Measurements from ENCODE around the gene TMEM185B. TPM values are rescaled to one million over a fixed set of nuclear protein-coding genes. Genes with fewer than 3 reads are reported as not detected.

Gene TMEM185B
- total RNA-seq, 2 experiments from 2014 or later: 16.7 to 17.2 TPM

- Mint-ChIP-seq H3K9me3 (peaks cover 4% of the 10 kb centered on the region), H3K27ac (no peak overlapping the region), H3K36me3 (ENCODE audit: low read depth) (no peaks in the 10 kb centered on the region), H3K4me3 (no peak overlapping the region), H3K4me1 (ENCODE audit: low read depth) (peaks cover 1% of the 10 kb centered on the region), H3K27me3 (peaks cover 6% of the 10 kb centered on the region)
- ChIA-PET POLR2A (interaction anchor here (1.3 to 2.0 kb wide), 2 partner anchors 11 to 14 kb away, joined by 5 to 7 read pairs; no protein-coding TSS in a partner anchor), CTCF (no interaction called here)
- TF ChIP-seq CTCF (IDR thresholded peaks at IDR 0.05): no peak
- no peak for ATAC-seq
- intact Hi-C loops (cut with micrococcal nuclease): no loop called here
- no peak for DNase-seq
Measured at GRCh38 chr2:120243875-120244553, 20.8 kb upstream of the TMEM185B start.

GRCh38 chr2:120243211-120243610 is 20.0 kb upstream of the TMEM185B start:
- DNase-seq: no peak
- Mint-ChIP-seq H3K36me3 (ENCODE audit: low read depth) (no peaks in the 10 kb centered on the region), H3K9me3 (peaks cover 4% of the 10 kb centered on the region), H3K27ac (no peak overlapping the region), H3K4me3 (no peak overlapping the region), H3K4me1 (ENCODE audit: low read depth) (peaks cover 3% of the 10 kb centered on the region), H3K27me3 (peaks cover 6% of the 10 kb centered on the region)
- TF ChIP-seq CTCF (IDR thresholded peaks at IDR 0.05): no peak
- CTCF ChIA-PET: interaction anchor here (1.2 kb wide), 1 partner anchor 9 kb away, joined by 4 read pairs; no protein-coding TSS in a partner anchor
- no peak for ATAC-seq
- POLR2A ChIA-PET: interaction anchor here (1.2 kb wide), 1 partner anchor 9 kb away, joined by 3 read pairs; no protein-coding TSS in a partner anchor
- intact Hi-C loops (cut with micrococcal nuclease): no loop called here

GRCh38 chr2:120241684-120242083 is 18.5 kb upstream of the TMEM185B start:
- no peaks in the 10 kb centered on the region for H3K36me3 Mint-ChIP-seq (ENCODE audit: low read depth)
- H3K4me3 Mint-ChIP-seq: no peak overlapping the region
- DNase-seq: no peak
- CTCF ChIA-PET: no interaction called here
- H3K27me3 Mint-ChIP-seq: peaks cover 4% of the 10 kb centered on the region
- H3K27ac Mint-ChIP-seq: no peak overlapping the region
- TF ChIP-seq CTCF (IDR thresholded peaks at IDR 0.05): no peak
- no peak for ATAC-seq
- H3K9me3 Mint-ChIP-seq: peaks cover 4% of the 10 kb centered on the region
- POLR2A ChIA-PET: interaction anchor here (0.8 kb wide), 1 partner anchor 9 kb away, joined by 3 read pairs; no protein-coding TSS in a partner anchor
- H3K4me1 Mint-ChIP-seq (ENCODE audit: low read depth): peaks cover 5% of the 10 kb centered on the region
- intact Hi-C loops (cut with micrococcal nuclease): no loop called here

GRCh38 chr2:120240901-120241429 is 17.8 kb upstream of the TMEM185B start:
- no peak for TF ChIP-seq CTCF (IDR thresholded peaks at IDR 0.05)
- peaks cover 5% of the 10 kb centered on the region for H3K4me1 Mint-ChIP-seq (ENCODE audit: low read depth)
- POLR2A ChIA-PET: interaction anchor here (0.8 to 1.3 kb wide), 2 partner anchors 9 to 16 kb away, joined by 3 read pairs; no protein-coding TSS in a partner anchor

More at GRCh38 chr2:120240901-120241429, 17.8 kb upstream of the TMEM185B start:
- DNase-seq: no peak
- peaks cover 4% of the 10 kb centered on the region for H3K9me3 Mint-ChIP-seq
- CTCF ChIA-PET: interaction anchor here (1.6 kb wide), 1 partner anchor 66 kb away, joined by 4 read pairs; no protein-coding TSS in a partner anchor
- intact Hi-C loops (cut with micrococcal nuclease): no loop called here
- H3K36me3 Mint-ChIP-seq (ENCODE audit: low read depth): no peaks in the 10 kb centered on the region
- H3K27me3 Mint-ChIP-seq: no peaks in the 10 kb centered on the region
- no peak overlapping the region for H3K4me3 Mint-ChIP-seq
- ATAC-seq: no peak
- no peak overlapping the region for H3K27ac Mint-ChIP-seq

Data from activated CD8-positive, alpha-beta T cell treated with anti-CD3 and anti-CD28 coated beads for 36 hours (primary cell).